ENCODE data around the gene TBC1D16.

Gene TBC1D16

GRCh38 chr17:79932451-79933306 lies 103.0 kb downstream of the TBC1D16 start:
- no peak for FAIRE-seq

GRCh38 chr17:79931817-79932309 lies 103.8 kb downstream of the TBC1D16 start:
- FAIRE-seq (no peak), DNase-seq (ENCODE audit: insufficient read length, low spot score) (no peak)
- TF ChIP-seq POLR2A (IDR thresholded peaks at IDR 0.05; ENCODE audit: low read depth, low read length) = no peak

More at GRCh38 chr17:79932451-79933306, 103.0 kb downstream of the TBC1D16 start:
- no peak for TF ChIP-seq POLR2A (IDR thresholded peaks at IDR 0.05; ENCODE audit: low read depth, low read length)
- DNase-seq (ENCODE audit: insufficient read length, low spot score) = no peak

- DNase-seq (ENCODE audit: insufficient read length, low spot score) (peak; percentile 56), FAIRE-seq (no peak)
- TF ChIP-seq POLR2A (IDR thresholded peaks at IDR 0.05; ENCODE audit: low read depth, low read length) = no peak
Measured at GRCh38 chr17:79930877-79931816, 104.5 kb downstream of the TBC1D16 start.

- TF ChIP-seq POLR2A (IDR thresholded peaks at IDR 0.05; ENCODE audit: low read depth, low read length) = no peak
- DNase-seq (ENCODE audit: insufficient read length, low spot score) (no peak), FAIRE-seq (no peak)
Measured at GRCh38 chr17:79930062-79930876, 105.4 kb downstream of the TBC1D16 start.

- TF ChIP-seq POLR2A (IDR thresholded peaks at IDR 0.05; ENCODE audit: low read depth, low read length) = no peak
- DNase-seq (ENCODE audit: insufficient read length, low spot score) = no peak
- no peak for FAIRE-seq
Measured at GRCh38 chr17:79929257-79930061, 106.2 kb downstream of the TBC1D16 start.

- DNase-seq (ENCODE audit: insufficient read length, low spot score) (no peak), FAIRE-seq (no peak)
- no peak for TF ChIP-seq POLR2A (IDR thresholded peaks at IDR 0.05; ENCODE audit: low read depth, low read length)
Measured at GRCh38 chr17:79928502-79929256, 107.0 kb downstream of the TBC1D16 start.

- DNase-seq (ENCODE audit: insufficient read length, low spot score) (no peak), FAIRE-seq (no peak)
- no peak for TF ChIP-seq POLR2A (IDR thresholded peaks at IDR 0.05; ENCODE audit: low read depth, low read length)
Measured at GRCh38 chr17:79927688-79928501, 107.8 kb downstream of the TBC1D16 start.

GRCh38 chr17:79927136-79927661 lies 108.5 kb downstream of the TBC1D16 start:
- no peak for DNase-seq (ENCODE audit: insufficient read length, low spot score)
- no peak for FAIRE-seq
- TF ChIP-seq POLR2A (IDR thresholded peaks at IDR 0.05; ENCODE audit: low read depth, low read length) = no peak

- FAIRE-seq (no peak), DNase-seq (ENCODE audit: insufficient read length, low spot score) (no peak)
- TF ChIP-seq POLR2A (IDR thresholded peaks at IDR 0.05; ENCODE audit: low read depth, low read length) = no peak
Measured at GRCh38 chr17:79926605-79927135, 109.0 kb downstream of the TBC1D16 start.

- no peak for DNase-seq (ENCODE audit: insufficient read length, low spot score)
- no peak for FAIRE-seq
Measured at GRCh38 chr17:79926142-79926604, 109.5 kb downstream of the TBC1D16 start.

More at GRCh38 chr17:79926142-79926604, 109.5 kb downstream of the TBC1D16 start:
- no peak for TF ChIP-seq POLR2A (IDR thresholded peaks at IDR 0.05; ENCODE audit: low read depth, low read length)
